SU-DHL-6 (cell line): Measurements from ENCODE around the gene TMEM106C.

Source experiments
- H2AFZ ChIP-seq: fragments of 200-600 bp; sonication (generic); 2 replicates; pipeline ENCODE4 v1.6.1; 2014; ENCODE audit warnings: low read depth, mild to moderate bottlenecking, moderate library complexity, mixed read lengths, antibody characterized with exemption, low read length; ENCODE audit not compliant: severe bottlenecking
- H3F3A ChIP-seq: fragments of 200-600 bp; shearing (Covaris generic); 2 replicates; pipeline ENCODE4 v1.6.0; 2016; ENCODE audit warnings: antibody characterized with exemption, mild to moderate bottlenecking; ENCODE audit not compliant: insufficient read depth
- H3K27ac ChIP-seq: fragments of 200-600 bp; sonication (generic); 2 replicates; pipeline ENCODE4 v1.5.1; 2016; ENCODE audit warnings: low read depth, mild to moderate bottlenecking, low read length, moderate library complexity, mixed read lengths
- H3K27me3 ChIP-seq: fragments of 200-600 bp; sonication (generic), shearing (Covaris generic); 2 replicates; pipeline ENCODE4 v1.6.0; 2014; ENCODE audit warnings: mild to moderate bottlenecking, low read length
- H3K36me3 ChIP-seq: fragments of 200-600 bp; sonication (generic); 2 replicates; pipeline ENCODE4 v1.6.1; 2014; ENCODE audit warnings: mild to moderate bottlenecking, low read length, mixed read lengths
- H3K4me2 ChIP-seq: fragments of 300-600, 200-600 bp; shearing (Covaris generic), sonication (generic); 2 replicates; pipeline ENCODE4 v1.6.0; 2014; ENCODE audit warnings: low read length, low read depth, mild to moderate bottlenecking; ENCODE audit not compliant: poor library complexity, severe bottlenecking
- H3K4me3 ChIP-seq: fragments of 200-600 bp; sonication (generic); 2 replicates; pipeline ENCODE4 v1.5.1; 2014; ENCODE audit warnings: antibody characterized with exemption, low read length, mild to moderate bottlenecking, mixed read lengths; ENCODE audit not compliant: insufficient read depth, poor library complexity, severe bottlenecking
- H3K79me2 ChIP-seq: fragments of 200-600 bp; sonication (generic); 2 replicates; pipeline ENCODE4 v1.6.1; 2014; ENCODE audit warnings: mild to moderate bottlenecking, low read length, moderate library complexity; ENCODE audit not compliant: insufficient read depth
- H3K9ac ChIP-seq: fragments of 200-600 bp; sonication (generic); 2 replicates; pipeline ENCODE4 v1.7.0; 2014; ENCODE audit warnings: mild to moderate bottlenecking, low read length
- H3K9me2 ChIP-seq: fragments of 200-600 bp; sonication (generic); replicated peaks from 2 replicates; pipeline ENCODE4 v1.6.1; 2014; ENCODE audit warnings: low read length; ENCODE audit not compliant: insufficient read depth
- H3K9me3 ChIP-seq: fragments of 200-600 bp; sonication (generic); 2 replicates; pipeline ENCODE4 v1.6.1; 2014; ENCODE audit warnings: low read length, mixed read lengths; ENCODE audit not compliant: insufficient read depth
- H4K20me1 ChIP-seq: fragments of 200-600 bp; sonication (generic); 2 replicates; pipeline ENCODE4 v1.6.1; 2014; ENCODE audit warnings: low read depth, mild to moderate bottlenecking, antibody characterized with exemption, low read length, moderate library complexity, mixed read lengths
- CTCF ChIP-seq: fragments of 200-600 bp; sonication (generic); IDR thresholded peaks from one replicate; pipeline ENCODE4 v1.5.1; 2017; ENCODE audit warnings: antibody characterized with exemption, mild to moderate bottlenecking, low read length, moderate library complexity; ENCODE audit not compliant: insufficient read depth, poor library complexity, severe bottlenecking
- EZH2phosphoT487 ChIP-seq: fragments of 200-600 bp; sonication (generic), shearing (Covaris generic); conservative IDR thresholded peaks from 2 replicates; pipeline ENCODE4 v1.6.1; 2018; ENCODE audit warnings: mild to moderate bottlenecking, antibody characterized with exemption, low read length, moderate library complexity, mixed read lengths

Gene TMEM106C

GRCh38 chr12:48010366-48010970 lies 47.1 kb downstream of the TMEM106C start:
- no peaks in the 10 kb centered on the region for H3K27me3 ChIP-seq
- no peaks in the 10 kb centered on the region for H4K20me1 ChIP-seq
- H3F3A ChIP-seq, result no peaks in the 10 kb centered on the region
- H2AFZ ChIP-seq, result no peak overlapping the region
- H3K36me3 ChIP-seq, result no peaks in the 10 kb centered on the region
- H3K4me2 ChIP-seq, result no peak overlapping the region
- H3K79me2 ChIP-seq, result no peaks in the 10 kb centered on the region
- no peak overlapping the region for H3K9ac ChIP-seq
- no peaks in the 10 kb centered on the region for H3K9me2 ChIP-seq
- no peaks in the 10 kb centered on the region for H3K9me3 ChIP-seq
- TF ChIP-seq EZH2phosphoT487 (no peak), CTCF (no peak)
- no peak overlapping the region for H3K4me3 ChIP-seq
- H3K27ac ChIP-seq, result no peak overlapping the region

- Histone ChIP-seq H3K79me2 (no peaks in the 10 kb centered on the region), H2AFZ (no peak overlapping the region), H4K20me1 (no peaks in the 10 kb centered on the region), H3K9me3 (no peaks in the 10 kb centered on the region), H3K9ac (no peak overlapping the region), H3K4me3 (no peak overlapping the region), H3K4me2 (no peak overlapping the region), H3F3A (no peaks in the 10 kb centered on the region), H3K36me3 (no peaks in the 10 kb centered on the region), H3K9me2 (no peaks in the 10 kb centered on the region), H3K27ac (no peak overlapping the region), H3K27me3 (no peaks in the 10 kb centered on the region)
- TF ChIP-seq EZH2phosphoT487 (no peak), CTCF (no peak)
Observed at GRCh38 chr12:48012070-48012469, 48.7 kb downstream of the TMEM106C start.

- TF ChIP-seq CTCF, result no peak
- no peak for TF ChIP-seq EZH2phosphoT487
- Histone ChIP-seq H2AFZ (no peak overlapping the region), H3K27me3 (no peaks in the 10 kb centered on the region), H4K20me1 (no peaks in the 10 kb centered on the region), H3K9me2 (no peaks in the 10 kb centered on the region), H3K9ac (no peak overlapping the region), H3K36me3 (no peaks in the 10 kb centered on the region), H3K4me2 (no peak overlapping the region), H3K27ac (no peak overlapping the region), H3K4me3 (no peak overlapping the region), H3K79me2 (no peaks in the 10 kb centered on the region), H3F3A (no peaks in the 10 kb centered on the region), H3K9me3 (no peaks in the 10 kb centered on the region)
Observed at GRCh38 chr12:48013287-48013686, 49.9 kb downstream of the TMEM106C start.
